ENCODE data around the gene ZNF644.
"Not testable (repeated sequence)": the region's sequence is repeated elsewhere in the genome, so short reads cannot be mapped to it uniquely, and the experiment has no call there.

Gene ZNF644

GRCh38 chr1:90925928-90926869 is 95.6 kb downstream of the ZNF644 start:
- DNase-seq, result no peak

GRCh38 chr1:90924982-90925381 is 96.9 kb downstream of the ZNF644 start:
- DNase-seq, result peak; percentile 48

- no peak for DNase-seq
Measured at GRCh38 chr1:90922996-90923395, 98.8 kb downstream of the ZNF644 start.

GRCh38 chr1:90922202-90922601 is 99.6 kb downstream of the ZNF644 start:
- DNase-seq, result no peak

- DNase-seq, result no peak
Measured at GRCh38 chr1:90919900-90920299, 101.9 kb downstream of the ZNF644 start.

- no peak for DNase-seq
Measured at GRCh38 chr1:90919190-90919719, 102.6 kb downstream of the ZNF644 start.

- DNase-seq, result no peak
Measured at GRCh38 chr1:90911353-90911752, 110.5 kb downstream of the ZNF644 start.

GRCh38 chr1:90902672-90903071 is 119.2 kb downstream of the ZNF644 start:
- DNase-seq, result no peak

GRCh38 chr1:90899263-90899662 is 122.6 kb downstream of the ZNF644 start:
- no peak for DNase-seq

- not testable (repeated sequence) for DNase-seq
Measured at GRCh38 chr1:90893679-90894078, 128.2 kb downstream of the ZNF644 start.

- DNase-seq, result not testable (repeated sequence)
Measured at GRCh38 chr1:90892884-90893283, 129.0 kb downstream of the ZNF644 start.

- DNase-seq, result not testable (repeated sequence)
Measured at GRCh38 chr1:90892196-90892595, 129.6 kb downstream of the ZNF644 start.

- DNase-seq, result not testable (repeated sequence)
Measured at GRCh38 chr1:90891756-90892155, 130.1 kb downstream of the ZNF644 start.

GRCh38 chr1:90882221-90882620 is 139.6 kb downstream of the ZNF644 start:
- no peak for DNase-seq

GRCh38 chr1:90881034-90881433 is 140.8 kb downstream of the ZNF644 start:
- DNase-seq, result no peak

GRCh38 chr1:90879281-90879680 is 142.6 kb downstream of the ZNF644 start:
- peak; percentile 24 for DNase-seq

- DNase-seq, result no peak
Measured at GRCh38 chr1:90876101-90876500, 145.7 kb downstream of the ZNF644 start.

Measured in NCI-H82 (cell line).